ENCODE data around the gene TMEM109. TPM values are rescaled to one million over a fixed set of nuclear protein-coding genes. Genes with fewer than 3 reads are reported as not detected.

TMEM109 gene
- total and polyA plus RNA-seq, 9 of the 15 experiments (the other 6 are each of a cell fraction or from before 2014, with no cell fraction given) = 9.2 to 71.3 (median 30.5) TPM

DNA sequence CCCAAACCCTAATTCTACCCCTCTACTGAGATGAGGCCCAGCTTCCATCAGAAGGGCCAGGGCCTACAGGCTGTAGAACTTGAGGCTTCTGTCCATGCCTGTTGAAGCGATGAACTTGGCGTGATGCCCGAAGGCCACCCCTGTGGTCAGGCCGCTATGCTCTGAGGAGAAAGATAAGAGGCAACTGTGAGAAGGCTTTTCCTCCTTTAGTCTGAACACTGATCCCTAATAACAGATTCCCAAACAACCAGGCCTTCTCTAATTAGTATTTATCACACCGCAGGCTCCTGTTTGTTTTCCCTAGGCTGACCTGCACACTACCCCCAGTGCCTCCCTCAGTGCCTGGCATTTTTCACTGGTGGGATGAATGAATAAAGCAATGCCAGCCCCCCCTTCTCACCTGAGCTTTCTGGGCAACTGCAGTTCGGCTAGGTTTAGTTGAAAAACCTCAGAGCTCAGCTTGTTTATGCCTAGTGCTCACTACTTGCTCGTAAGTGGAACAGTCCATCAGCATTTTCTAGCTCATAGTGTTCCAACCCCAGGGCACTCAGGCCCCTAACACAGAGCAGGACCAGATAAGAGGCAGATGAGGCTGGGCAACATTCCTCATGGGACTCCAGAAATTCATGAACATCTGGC lies 22.7 kb upstream of the TMEM109 start (continued):
- no peak for TF ChIP-seq ZNF146 (CRISPR knock-in tag; IDR thresholded peaks at IDR 0.05; ENCODE audit: unreplicated experiment)
- TF ChIP-seq CTCF (IDR thresholded peaks at IDR 0.05 in 2 of 3, conservative IDR thresholded peaks at IDR 0.05 in 1 of 3; ENCODE audit: insufficient read depth in 2 of 3, low read depth in 1 of 3, low read length in 3 of 3) = no peak
- no peak for TF ChIP-seq ARNT (IDR thresholded peaks at IDR 0.05)
- no peak for TF ChIP-seq IFI16 (CRISPR knock-in tag; IDR thresholded peaks at IDR 0.05)
- TF ChIP-seq ZNF263 (CRISPR knock-in tag; IDR thresholded peaks at IDR 0.05; ENCODE audit: borderline replicate concordance) = no peak
- no peak for TF ChIP-seq WHSC1 (IDR thresholded peaks at IDR 0.05; ENCODE audit: low read length)
- no peak for TF ChIP-seq SRSF3 (IDR thresholded peaks at IDR 0.05; ENCODE audit: insufficient read depth, low read length)
- TF ChIP-seq KDM4B (IDR thresholded peaks at IDR 0.05; ENCODE audit: borderline replicate concordance in 2 of 2, low read depth in 1 of 2) = no peak
- TF ChIP-seq, protein P1, sequence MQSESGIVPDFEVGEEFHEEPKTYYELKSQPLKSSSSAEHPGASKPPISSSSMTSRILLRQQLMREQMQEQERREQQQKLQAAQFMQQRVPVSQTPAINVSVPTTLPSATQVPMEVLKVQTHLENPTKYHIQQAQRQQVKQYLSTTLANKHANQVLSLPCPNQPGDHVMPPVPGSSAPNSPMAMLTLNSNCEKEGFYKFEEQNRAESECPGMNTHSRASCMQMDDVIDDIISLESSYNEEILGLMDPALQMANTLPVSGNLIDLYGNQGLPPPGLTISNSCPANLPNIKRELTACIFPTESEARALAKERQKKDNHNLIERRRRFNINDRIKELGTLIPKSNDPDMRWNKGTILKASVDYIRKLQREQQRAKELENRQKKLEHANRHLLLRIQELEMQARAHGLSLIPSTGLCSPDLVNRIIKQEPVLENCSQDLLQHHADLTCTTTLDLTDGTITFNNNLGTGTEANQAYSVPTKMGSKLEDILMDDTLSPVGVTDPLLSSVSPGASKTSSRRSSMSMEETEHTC (IDR thresholded peaks at IDR 0.05) = no peak
- TF ChIP-seq KLF6 (CRISPR knock-in tag; IDR thresholded peaks at IDR 0.05; ENCODE audit: borderline replicate concordance) = no peak
- TF ChIP-seq FUS (optimal IDR thresholded peaks at IDR 0.05; ENCODE audit: low read depth, low read length) = no peak
- TF ChIP-seq C11orf30 (IDR thresholded peaks at IDR 0.05; ENCODE audit: low read depth) = no peak
- no peak for TF ChIP-seq ZNF253 (CRISPR knock-in tag; conservative IDR thresholded peaks at IDR 0.05)
- TF ChIP-seq ZBTB1 (CRISPR knock-in tag; IDR thresholded peaks at IDR 0.05; ENCODE audit: borderline replicate concordance, low read depth) = no peak
- TF ChIP-seq, protein P2, sequence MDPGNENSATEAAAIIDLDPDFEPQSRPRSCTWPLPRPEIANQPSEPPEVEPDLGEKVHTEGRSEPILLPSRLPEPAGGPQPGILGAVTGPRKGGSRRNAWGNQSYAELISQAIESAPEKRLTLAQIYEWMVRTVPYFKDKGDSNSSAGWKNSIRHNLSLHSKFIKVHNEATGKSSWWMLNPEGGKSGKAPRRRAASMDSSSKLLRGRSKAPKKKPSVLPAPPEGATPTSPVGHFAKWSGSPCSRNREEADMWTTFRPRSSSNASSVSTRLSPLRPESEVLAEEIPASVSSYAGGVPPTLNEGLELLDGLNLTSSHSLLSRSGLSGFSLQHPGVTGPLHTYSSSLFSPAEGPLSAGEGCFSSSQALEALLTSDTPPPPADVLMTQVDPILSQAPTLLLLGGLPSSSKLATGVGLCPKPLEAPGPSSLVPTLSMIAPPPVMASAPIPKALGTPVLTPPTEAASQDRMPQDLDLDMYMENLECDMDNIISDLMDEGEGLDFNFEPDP (CRISPR knock-in tag; IDR thresholded peaks at IDR 0.05) = no peak
- TF ChIP-seq ZNF707 (CRISPR knock-in tag; conservative IDR thresholded peaks at IDR 0.05) = no peak
- no peak for TF ChIP-seq MYBL2 (IDR thresholded peaks at IDR 0.05; ENCODE audit: low read depth)
- no peak for TF ChIP-seq MYBL2 (CRISPR knock-in tag; IDR thresholded peaks at IDR 0.05; ENCODE audit: borderline replicate concordance)
- no peak for TF ChIP-seq NFYB (IDR thresholded peaks at IDR 0.05; ENCODE audit: extremely low read depth, insufficient read length)
- peak; percentile 51; the same call in 1 of the 2 replicates for TF ChIP-seq LEF1 (IDR thresholded peaks at IDR 0.05)
- peak; percentile 25; the same call in 1 of the 2 replicates for TF ChIP-seq SP1 (CRISPR knock-in tag; IDR thresholded peaks at IDR 0.05)
- TF ChIP-seq BCOR (IDR thresholded peaks at IDR 0.05) = peak; percentile 27; the same call in 1 of the 2 replicates
- no peak for TF ChIP-seq PHF20 (IDR thresholded peaks at IDR 0.05; ENCODE audit: partially characterized antibody)
- TF ChIP-seq NR2C1 (IDR thresholded peaks at IDR 0.05) = no peak
- TF ChIP-seq NR2C1 (tag; IDR thresholded peaks at IDR 0.05) = no peak
- TF ChIP-seq ESRRB (CRISPR knock-in tag; IDR thresholded peaks at IDR 0.05; ENCODE audit: borderline replicate concordance) = no peak

Data from K562 (cell line).